ENCODE data around the gene PLCB1.
"Not testable (repeated sequence)": the region's sequence is repeated elsewhere in the genome, so short reads cannot be mapped to it uniquely, and the experiment has no call there.

The PLCB1 gene

DNA sequence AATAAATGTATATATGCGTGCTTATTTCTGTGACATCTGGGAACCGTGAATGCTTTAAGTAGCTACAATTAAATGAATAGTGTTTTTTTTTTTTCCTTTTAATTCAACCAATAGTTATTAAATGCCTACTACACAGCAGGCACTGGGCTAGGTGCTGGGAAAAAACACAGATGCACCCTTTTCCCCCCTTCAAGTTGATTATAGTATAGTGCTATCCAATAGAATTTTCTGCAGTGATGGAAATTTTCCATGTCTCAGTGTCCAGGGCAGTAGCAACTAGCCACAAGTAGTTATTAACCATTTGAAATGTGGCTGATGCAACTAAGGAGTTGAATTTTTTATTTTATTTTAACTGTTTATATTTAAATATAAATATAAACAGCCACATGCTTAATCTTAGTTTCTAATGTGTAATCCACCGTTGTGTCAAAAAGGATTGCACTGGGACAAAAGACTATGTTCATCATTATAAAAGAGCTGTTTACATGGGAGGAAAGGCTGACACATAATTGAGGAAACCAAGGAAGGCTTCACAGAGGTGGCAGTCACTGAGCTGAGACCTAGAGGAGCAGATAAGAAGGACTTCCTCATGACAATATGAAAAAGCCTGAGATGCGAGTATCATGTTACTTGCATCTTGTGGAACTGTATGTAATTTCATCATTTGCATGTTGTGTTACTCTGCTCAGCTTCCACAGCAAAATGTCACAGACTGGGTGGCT, 675.6 kb downstream of the PLCB1 start:
- no peak for DNase-seq

- DNase-seq, result no peak
Observed at GRCh38 chr20:8808202-8808535, 676.1 kb downstream of the PLCB1 start.

DNA sequence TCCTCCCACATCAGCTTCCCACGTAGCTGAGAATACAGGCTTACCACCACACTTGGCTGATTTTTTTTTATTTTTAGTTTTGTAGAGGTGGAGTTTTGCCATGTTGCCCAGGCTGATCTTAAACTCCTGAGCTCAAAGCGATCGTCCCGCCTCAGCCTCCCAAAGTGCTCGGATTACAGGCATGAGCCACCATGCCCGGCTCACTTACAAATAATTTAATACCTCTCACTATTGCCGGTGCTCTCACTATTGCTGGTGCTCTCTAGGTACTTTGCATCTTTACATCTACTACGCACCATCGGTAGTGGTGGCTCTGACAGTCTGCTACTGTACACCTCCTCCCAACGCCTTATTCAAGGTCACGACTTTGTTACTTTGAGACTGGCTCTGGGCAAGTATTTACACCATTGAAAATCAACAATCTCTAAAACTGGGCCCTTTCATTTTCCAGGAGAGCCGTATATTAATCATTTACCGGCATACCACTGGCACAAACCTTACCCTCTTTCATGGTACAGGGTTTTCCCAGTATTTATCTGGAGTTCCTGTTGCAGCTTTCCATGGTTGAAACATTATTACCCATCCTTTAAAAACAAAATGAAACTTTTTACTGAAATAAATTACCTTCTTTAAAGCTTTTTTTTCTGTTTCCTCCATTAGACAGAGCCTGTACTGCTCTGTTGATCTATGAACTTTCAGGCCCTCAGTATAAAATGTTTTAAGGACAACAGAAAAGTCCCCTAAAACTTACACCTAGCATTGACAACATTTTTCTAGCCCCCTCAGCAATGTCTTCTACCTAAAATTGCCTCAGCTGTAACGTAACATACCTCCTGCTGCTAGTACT, 677.3 kb downstream of the PLCB1 start:
- no peak for DNase-seq

DNA sequence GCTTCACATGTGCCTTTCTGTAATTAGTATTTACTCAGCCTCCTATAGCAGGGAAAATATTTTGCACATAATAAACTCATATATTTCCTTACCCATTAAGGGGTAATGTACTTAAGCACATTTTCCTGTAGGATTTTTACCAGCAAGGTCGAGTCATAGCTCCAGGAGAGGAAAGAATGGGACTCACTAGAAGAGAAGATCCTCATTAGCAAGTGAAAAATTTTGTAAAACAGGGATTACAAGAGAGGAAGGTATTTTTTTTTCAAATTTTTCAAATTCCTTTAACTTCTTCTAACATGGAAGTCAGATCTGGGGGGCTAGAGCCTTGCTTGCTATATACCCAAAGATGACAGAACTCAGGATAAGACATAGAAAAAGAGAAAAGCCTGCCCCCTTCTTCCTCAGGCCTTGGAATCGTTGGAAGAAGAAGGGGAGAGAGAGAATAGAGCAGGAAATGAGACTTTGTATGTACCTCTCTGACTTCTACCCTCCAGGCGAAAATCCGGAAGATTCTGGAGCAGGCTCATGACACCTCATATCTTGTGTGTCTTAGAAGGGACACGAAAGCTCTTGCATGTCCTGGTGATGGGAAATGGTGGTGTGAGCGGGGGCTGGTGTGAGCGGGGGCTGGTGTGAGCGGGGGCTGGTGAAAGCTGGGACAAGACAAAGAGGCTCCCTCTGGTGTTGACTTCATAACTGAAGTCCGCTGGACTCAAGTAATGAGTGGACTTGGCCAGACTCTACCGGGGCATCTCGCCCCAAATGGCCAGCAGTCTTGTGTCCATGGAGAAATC, 679.9 kb downstream of the PLCB1 start:
- no peak for DNase-seq

DNA sequence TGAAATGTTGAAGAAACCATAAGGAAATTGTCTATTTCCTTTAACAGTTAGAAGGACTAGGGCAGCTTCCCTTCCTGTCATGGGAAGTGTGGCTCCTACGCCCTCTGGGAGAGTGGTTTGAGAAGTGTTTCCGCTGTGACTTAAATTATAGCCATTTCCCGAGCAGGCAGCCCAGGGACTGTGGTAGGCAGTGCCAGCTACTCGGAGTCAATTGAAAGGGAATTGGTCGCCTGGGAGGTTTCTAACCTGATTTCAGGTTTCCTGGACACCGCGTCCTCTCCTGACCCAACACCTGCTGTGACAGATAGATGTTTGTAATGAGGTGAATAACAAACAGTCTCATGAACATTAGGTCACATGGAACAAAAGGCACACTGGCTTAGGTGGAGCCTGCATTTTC, 680.8 kb downstream of the PLCB1 start:
- DNase-seq, result no peak

DNA sequence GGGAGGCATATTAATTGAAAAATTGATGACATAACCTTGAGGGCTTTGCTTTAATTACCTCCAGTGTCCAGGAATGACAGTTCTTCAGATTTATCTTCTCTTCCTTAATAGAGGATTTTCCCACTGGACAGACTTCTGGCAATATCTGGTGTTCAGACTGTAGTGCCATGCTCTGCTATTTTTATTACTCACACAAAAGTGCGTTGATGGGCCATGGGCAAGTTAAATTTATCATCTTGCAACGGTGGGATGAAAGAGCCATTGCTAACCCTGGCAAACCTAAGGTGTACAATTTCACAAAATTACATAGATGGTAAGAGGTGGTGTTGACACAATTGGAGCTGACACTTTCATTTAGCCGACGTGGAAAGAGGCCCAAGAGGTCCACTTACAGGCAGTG, 683.1 kb downstream of the PLCB1 start:
- DNase-seq, result no peak

DNA sequence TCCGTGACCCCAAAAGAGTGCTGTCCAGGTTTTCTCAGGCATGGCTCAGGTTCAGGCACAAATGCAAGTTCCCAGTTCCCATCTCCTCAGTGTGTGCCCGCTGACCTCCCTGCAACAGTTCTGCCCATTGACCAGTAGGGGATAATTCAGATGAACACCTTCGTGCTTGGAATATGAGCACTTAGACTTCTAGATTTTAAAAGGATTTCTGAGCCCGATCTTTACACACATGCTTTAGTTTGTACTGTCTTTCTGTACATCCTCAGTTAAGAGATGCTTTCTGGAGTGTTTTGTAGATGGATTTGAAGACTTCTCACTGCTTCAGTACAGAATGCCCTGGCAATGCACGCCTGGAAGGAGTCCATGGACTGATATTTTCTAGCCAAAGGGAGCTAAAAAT, 697.2 kb downstream of the PLCB1 start:
- no peak for DNase-seq

DNA sequence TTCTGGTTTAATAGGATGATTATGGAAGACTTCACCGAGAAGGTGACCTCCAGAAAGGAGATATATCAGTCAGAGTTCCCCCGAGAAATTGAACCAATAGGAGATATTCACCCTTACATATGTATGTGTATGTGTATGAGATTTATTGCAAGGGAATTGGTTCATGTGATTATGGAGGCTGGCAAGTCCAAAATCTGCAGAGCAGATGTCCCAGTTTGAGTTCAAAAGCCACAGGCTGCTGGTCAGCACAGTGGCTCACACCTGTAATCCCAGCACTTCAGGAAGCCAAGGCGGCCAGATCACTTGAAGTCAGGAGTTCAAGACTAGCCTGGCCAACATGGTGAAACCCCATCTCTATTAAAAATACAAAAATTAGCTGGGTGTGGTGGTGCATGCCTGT, 702.2 kb downstream of the PLCB1 start:
- DNase-seq, result not testable (repeated sequence)

DNA sequence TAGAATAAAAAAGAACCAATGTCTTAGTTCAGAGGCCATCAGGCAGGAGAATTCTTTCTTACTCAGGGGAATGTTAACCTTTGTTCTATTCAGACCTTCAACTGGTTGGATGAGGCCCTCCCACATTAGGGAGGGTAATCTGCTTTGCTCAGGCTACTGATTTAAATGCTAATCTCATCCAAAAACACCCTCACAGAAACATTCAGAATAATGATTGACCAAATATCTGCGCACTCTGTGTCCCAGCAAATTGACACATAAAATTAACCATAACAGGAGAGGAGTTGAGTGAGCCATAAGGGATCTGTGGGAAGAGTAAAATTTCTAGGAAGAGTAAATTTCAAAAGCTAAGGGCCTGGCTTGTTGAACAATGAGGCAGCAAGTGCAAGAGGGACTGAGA, 702.8 kb downstream of the PLCB1 start:
- DNase-seq, result no peak

GRCh38 chr20:8837396-8837795, 705.3 kb downstream of the PLCB1 start:
- DNase-seq, result no peak

- no peak for DNase-seq
Observed at GRCh38 chr20:8842525-8842924, 710.5 kb downstream of the PLCB1 start.

DNA sequence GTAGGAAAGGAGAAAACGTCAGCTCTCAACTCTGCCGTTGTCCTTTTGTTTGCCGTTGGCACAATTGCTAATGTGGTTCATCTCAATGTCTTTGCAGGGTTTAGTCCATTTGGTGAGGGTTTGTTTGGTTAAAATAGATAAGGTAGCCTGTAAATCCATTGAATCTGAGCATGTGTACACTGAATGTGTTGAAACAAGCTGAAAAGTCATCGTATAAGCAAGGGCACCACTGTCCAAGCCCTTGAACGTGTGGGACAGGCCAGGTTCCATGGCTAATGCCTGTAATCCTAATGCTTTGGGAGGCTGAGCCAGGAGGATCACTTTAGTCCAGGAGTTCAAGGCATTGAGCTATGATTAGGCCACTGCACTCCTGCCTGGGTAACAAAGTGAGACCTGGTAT, 712.1 kb downstream of the PLCB1 start:
- no peak for DNase-seq

DNA sequence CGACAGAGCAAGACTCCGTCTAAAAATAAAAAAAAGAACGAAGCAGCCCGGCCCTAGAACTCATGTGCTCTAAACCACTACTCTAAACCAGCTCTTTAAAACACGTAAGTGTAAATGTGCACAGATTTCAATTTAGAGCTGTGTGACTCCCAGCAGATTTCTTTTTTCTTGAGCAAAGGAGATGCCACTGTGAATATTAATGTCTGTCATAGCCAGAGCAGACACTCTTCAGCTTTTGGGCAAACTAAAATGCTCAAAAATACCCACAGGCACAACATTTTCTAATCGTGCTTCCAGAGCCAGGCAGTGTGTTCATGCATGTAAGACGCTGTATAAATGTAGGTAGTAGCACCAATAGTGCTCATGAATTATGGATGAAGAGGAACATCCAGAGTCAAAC, 717.9 kb downstream of the PLCB1 start:
- DNase-seq, result no peak

DNA sequence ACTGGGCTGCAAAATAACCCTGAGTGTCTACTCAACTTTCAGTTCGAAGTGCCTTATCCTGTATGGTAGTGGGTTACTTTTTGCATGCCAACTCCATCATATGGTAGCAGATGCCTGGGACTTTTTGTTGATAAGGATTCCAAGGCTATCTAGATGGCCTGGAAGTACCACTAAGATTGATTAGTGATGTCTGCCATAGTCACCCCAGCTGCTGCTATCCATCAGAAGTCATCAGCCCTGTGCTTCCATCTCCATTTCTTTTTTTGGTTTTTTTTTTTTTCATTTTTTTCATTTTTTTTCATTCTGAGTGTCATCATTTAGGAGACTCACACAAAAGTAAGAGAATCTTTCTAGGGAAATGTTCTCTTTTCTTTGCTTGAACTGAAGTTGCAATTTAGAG, 719.4 kb downstream of the PLCB1 start:
- no peak for DNase-seq

GRCh38 chr20:8851919-8852318, 719.9 kb downstream of the PLCB1 start:
- DNase-seq, result not testable (repeated sequence)

DNA sequence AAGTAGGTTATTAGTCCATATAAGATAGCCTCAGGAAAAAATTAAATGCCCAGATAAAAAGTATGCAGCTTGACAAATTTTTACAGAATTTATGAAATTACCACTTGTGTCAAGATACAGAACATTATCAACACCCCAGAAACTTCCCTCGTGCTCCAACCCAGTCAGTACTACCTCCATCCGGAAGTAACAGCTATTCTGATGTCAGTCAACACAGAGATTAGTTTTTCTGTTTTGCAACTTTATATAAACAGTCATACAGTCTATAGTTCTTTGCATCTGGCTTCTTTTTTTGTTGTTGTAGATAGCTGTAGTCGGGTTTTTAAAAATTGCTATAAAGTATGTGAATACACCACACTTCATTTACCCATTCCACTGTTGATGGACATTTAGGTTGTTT, 721.1 kb downstream of the PLCB1 start:
- DNase-seq, result not testable (repeated sequence)

DNA sequence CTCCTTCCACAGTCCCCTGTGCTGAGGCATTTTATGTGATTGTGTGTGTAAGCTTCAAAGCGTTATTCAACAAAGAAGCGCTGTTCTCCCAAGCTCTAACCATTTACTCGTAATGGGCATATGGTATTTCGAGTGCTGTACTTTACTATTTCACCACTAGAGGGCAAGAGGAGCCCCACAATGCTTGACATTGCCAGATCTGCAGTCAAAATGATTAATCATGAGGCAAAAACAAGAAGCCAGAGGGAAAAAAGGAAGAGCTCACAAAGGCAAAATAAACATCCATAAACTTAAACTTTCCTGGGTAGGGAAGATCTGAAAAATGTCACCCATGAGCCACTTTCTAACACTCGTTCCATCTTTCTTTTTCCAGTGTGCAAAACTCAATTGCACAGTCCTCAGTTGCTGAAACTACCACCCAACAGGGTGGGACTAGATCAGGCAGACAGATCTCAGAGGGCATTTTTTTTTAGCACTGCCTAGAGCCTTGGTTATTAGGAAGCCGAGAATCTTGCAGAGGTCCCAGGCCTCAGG, 721.8 kb downstream of the PLCB1 start:
- DNase-seq, result no peak

GRCh38 chr20:8854571-8854970, 722.5 kb downstream of the PLCB1 start:
- no peak for DNase-seq

DNA sequence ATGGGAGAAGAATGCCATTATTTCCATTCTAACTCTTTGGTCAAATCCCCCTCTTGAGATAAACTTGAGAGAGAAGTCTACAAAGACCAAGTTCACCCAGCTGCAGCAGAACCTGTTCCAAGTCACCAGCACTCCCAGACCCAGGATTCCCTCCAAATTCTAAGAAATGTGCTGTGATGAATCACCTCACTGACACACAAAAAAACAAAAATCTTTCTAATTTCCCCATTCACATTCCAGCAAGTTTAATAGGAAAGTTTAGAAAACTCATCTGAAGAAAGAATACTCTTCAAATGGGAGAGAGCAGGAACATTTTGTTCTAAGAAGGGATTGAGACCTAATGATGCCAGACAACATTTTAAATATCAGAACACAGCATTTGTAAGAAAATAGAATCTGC, 723.2 kb downstream of the PLCB1 start:
- no peak for DNase-seq

DNA sequence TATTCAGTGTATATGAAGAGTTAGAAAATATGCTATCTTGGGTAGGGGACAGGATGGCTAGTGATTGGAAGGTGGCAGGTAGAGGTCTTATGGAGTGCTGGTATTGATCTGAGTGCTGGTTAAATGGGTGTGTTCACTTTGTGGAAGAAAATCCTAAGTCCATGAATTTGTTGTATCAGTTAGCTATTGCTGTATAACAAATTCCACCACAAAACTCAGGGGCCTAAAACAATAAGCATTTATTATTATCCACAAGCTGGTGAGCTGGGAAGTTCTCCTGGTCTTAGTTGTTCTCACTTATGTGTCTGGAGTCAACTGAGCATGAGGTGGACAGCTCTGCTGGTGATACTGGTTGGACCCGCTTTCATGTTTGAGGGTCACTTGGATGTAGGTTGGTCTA, 724.6 kb downstream of the PLCB1 start:
- DNase-seq, result no peak

DNA sequence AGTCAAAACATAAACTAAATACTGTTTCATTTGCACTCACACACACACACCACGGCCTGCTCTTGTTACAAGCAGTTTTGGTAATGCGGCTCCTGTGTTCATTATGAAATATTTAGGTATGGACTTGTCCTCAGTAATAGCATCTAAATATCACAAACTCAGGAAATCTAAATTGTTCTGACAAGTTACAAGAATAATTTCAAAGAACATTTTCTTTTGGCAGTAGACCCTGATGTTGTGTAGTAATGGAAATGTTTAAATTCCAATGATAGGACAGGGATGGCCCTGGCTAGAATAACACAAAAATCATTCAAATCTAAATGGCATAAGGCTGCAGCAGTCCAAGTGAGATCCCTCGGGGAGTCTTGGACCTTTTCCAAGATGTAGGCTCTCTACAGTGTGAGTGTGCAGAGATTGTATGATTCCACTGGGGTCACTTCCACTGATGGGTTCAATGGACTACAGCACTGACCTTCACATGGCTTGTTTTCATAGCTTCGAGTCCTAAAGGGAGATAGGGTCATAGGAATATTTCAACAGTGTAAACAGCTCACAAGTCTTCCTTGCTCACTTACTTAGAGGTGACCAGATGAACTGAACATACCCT, 726.2 kb downstream of the PLCB1 start:
- no peak for DNase-seq

- no peak for DNase-seq
Observed at GRCh38 chr20:8860011-8860495, 728.0 kb downstream of the PLCB1 start.

- no peak for DNase-seq
Observed at GRCh38 chr20:8862092-8862491, 730.0 kb downstream of the PLCB1 start.

All from CD4-positive, alpha-beta T cell treated with Interleukin-17A for 4 hours (primary cell).